Endothelial cell of hepatic sinusoid (primary cell): Measurements from ENCODE around the gene ARHGAP42.

ENCODE experiments used
- in situ Hi-C: cut with HindIII; loops from 2 replicates; pipeline ENCODE4 v1.10.0; 2017; ENCODE audit warnings: low sequenced_read_pairs

ARHGAP42 gene

GRCh38 chr11:100791103-100791502 lies 104.0 kb downstream of the ARHGAP42 start:
- in situ Hi-C loops: no loop called here

DNA sequence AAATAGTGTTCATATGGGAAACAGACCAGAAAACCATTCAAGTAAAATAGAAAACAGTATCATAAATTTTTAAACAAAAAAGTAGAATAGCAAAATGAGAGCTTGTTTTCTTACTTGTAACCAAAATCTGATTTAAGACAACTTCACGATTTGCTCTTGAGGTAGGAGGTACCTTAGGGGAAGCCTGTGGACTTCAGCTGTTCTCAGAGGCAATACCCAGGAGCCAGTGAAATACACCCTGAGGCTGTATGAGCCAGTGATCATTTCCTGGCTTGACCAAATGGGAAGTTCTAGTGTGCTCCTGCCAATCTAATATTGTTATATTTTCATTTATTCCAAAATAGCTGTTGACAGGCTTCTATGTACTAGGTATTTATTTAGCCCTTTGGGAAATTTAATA lies 104.8 kb downstream of the ARHGAP42 start:
- in situ Hi-C loops: no loop called here

GRCh38 chr11:100793525-100793924 lies 106.4 kb downstream of the ARHGAP42 start:
- in situ Hi-C loops: no loop called here

GRCh38 chr11:100794446-100794845 lies 107.4 kb downstream of the ARHGAP42 start:
- in situ Hi-C loops: no loop called here

- in situ Hi-C loops: no loop called here
These were observed 112.4 kb downstream of the ARHGAP42 start for GRCh38 chr11:100799445-100799844.

DNA sequence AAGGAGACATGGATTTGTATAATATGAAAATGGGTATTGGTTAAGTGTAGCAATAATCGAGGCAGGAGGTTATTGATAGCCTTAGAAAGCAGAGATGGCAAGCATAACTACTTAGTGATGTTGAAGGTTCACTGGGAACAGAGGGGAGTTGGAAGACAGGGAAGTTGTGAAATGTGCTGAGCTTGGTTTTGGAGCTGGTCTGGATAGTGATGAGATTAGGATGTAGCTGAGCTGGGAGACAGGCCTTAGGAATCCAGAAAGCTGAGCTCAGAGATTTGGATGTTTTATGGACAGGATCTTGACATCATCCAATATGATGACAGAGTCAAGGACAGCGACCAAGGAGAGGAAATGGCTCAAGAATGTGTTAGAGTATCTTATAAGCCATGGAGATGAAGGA lies 113.1 kb downstream of the ARHGAP42 start:
- in situ Hi-C loops: no loop called here

- in situ Hi-C loops: no loop called here
These were observed 114.3 kb downstream of the ARHGAP42 start for GRCh38 chr11:100801225-100801999.

DNA sequence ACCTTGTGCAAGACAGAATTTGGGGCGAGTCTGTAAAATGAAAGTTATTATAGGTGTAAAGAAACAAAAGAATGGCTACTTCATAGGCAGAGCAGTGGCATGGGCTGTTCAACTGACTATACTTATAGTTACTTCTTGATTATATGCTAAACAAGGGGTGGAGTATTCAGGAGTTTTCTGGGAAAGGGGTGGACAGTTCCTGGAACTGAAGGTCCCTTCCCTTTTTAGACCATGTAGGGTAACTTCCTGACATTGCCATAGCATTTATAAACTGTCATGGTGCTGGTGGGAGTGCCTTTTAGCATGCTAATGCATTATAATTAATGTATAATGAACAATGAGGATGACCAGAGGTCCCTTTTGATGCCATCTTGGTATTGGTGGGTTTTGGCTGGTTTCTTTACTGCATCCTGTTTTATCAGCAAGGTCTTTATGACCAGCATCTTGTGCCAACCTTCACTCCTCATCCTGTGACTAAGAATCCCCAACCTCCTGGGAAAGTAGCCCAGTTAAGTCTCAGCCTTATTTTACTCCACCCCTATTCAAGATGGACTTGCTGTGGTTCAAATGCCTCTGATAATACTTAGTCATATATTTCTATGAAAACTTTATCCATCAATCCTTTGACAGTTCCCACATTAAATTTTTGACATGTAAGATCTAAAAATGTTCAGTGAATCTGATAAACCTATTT lies 118.6 kb downstream of the ARHGAP42 start:
- in situ Hi-C loops: no loop called here

GRCh38 chr11:100806296-100806695 lies 119.2 kb downstream of the ARHGAP42 start:
- in situ Hi-C loops: no loop called here

DNA sequence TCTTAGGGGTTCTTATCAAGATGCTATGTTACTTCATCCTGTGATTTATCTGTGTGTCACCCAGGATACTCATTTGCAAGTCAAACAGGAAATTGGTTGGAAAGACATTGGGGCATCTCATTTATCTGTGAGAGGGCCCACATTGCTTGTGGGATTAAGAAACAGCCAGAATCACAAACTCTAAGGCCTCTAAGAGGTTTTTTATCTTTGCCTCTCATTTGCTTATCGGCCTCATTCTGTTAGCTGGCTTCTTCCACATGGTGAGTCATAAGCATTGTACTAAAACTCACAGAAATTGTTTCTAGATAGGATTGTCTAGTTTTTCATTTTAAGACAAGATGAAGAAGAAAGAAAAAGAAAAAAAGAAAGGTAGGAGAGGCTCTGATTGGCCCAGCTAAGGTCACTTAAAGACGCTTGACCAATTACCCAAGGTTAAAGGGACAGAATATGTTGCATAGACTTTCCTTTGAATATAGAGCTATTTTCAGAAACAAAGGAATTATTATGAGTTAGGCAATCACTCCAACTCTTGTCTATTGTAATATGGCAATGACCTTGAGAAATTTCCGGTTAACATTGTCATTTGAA lies 121.9 kb downstream of the ARHGAP42 start:
- in situ Hi-C loops: no loop called here

DNA sequence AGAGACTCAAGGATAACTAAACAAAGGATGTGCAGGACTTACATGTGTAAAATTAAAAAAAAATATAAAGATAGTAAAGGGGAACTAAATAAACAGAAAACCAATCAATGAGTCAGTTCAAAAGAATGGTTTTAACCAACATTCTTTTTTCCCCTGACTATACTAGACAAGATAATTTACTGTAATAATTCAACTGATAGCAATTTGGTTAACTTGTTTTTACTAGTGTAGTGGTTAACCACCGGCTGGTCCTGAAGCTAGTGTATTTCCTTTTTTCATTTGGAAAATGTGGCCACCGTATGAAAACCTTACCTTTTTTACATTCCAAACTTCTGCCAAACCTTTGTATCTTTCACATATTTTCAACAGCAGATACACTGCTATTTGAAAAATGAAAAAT lies 123.1 kb downstream of the ARHGAP42 start:
- in situ Hi-C loops: no loop called here

GRCh38 chr11:100810666-100811065 lies 123.6 kb downstream of the ARHGAP42 start:
- in situ Hi-C loops: no loop called here

GRCh38 chr11:100812517-100812916 lies 125.4 kb downstream of the ARHGAP42 start:
- in situ Hi-C loops: no loop called here

DNA sequence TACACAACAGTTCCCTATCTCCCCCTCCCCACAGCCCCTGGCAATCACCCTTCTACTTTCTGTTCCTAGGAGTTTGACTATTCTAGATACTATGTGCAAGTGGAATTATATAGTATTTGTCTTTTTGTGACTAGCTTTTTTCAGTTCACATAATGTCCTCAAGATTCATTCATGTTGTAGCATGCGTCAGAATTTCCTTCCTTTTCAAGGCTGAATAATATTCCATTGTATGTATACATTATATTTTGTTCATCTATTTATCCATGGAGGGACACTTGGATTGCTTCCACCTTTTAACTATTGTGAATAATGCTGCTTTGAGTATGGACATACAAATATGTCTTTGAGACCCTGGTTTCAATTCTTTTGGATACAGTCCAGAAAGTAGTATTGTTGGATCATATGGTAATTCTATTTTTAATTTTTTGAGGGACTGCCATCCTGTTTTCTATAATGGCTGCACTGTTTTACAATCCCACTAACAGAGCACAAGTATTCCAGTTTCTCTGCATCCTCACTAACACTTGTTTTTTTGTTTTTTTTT lies 128.8 kb downstream of the ARHGAP42 start:
- in situ Hi-C loops: no loop called here

GRCh38 chr11:100816823-100817222 lies 129.7 kb downstream of the ARHGAP42 start:
- in situ Hi-C loops: no loop called here

- in situ Hi-C loops: no loop called here
These were observed 130.5 kb downstream of the ARHGAP42 start for GRCh38 chr11:100817620-100818019.

DNA sequence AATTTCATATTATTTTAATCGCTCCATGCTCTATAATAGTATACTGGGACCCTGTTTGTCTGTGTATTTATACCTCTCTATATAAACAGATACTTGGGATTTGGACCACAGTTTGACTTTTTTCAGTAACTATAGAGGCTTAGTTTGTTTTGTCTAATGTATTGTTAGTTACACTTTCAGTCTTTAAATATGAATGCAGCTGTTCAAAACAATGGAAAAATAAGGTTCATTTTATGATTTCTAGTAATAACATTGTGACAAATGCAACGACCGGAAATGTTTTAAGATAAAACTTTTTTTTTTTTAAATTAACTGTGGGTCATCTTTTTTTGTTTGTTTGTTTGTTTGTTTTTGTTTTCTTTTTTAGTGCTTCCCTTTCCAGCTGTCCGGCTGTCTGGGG lies 133.5 kb downstream of the ARHGAP42 start:
- in situ Hi-C loops: no loop called here

DNA sequence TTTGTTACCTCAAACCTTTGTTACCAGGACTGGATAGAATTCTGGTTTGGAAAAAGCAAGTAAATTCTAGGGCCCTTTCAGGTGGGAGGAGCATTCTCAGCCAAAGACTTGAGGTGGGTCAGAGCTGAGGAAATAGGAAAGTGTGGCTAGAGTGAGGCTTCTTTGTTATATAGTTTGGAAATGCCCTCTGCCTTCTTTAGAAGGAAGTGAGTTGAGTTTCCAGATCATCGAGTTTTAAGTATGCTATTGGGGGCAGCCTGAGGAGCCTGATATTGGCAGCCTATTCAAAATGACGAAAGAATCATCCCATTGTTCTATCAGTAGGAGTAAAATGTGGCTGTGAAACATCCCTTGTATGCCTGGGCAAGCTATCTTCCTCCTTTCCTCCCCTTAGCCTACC lies 134.1 kb downstream of the ARHGAP42 start:
- in situ Hi-C loops: no loop called here

DNA sequence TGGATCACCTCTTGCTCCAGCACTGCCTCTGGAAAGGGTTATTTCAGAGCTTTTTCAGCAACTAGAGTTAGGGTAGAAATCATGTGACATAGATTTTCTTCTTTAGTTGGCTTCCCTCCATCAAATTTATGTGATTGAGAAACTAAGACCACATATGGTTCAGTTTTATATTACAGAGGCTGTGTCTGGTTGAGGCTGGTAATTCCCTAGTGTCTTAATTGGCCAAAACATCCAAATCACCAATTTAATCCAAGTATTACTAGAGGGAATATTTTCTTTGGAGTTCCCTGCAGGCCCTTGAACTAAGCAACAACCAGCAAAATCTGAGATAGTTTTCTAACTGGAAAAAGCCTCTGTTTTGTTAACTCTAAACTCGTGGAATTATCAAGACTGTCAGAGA lies 136.3 kb downstream of the ARHGAP42 start:
- in situ Hi-C loops: no loop called here

GRCh38 chr11:100824041-100824809 lies 137.1 kb downstream of the ARHGAP42 start:
- in situ Hi-C loops: no loop called here

DNA sequence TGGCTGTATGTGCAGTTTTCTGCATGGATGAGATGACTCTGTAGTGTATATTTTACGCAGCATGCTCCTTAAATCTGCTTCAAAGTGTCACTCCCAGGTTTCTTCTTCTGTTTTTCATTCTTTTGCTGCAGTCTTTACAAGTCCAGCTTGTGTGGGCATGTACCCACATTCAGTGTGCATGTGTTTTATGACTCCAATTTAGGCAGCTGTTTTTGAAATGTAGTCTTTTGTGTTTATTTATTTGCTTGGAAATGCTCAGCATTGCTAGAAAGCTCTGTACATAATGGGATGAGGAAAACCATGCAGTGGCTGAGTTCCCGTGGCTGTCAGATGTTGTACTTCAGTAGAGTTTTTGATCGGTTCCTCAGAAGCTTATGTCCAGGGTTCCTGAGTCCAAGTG lies 138.5 kb downstream of the ARHGAP42 start:
- in situ Hi-C loops: loop anchor here (25.0 kb wide), 1 partner anchor 138 kb away; the partner anchor contains the start of gene ARHGAP42
